Activated CD8-positive, alpha-beta T cell treated with anti-CD3 and anti-CD28 coated beads for 36 hours (primary cell): Measurements from ENCODE around the gene PROK2. TPM values are rescaled to one million over a fixed set of nuclear protein-coding genes. Genes with fewer than 3 reads are reported as not detected.

Experiments
- ATAC-seq: fragments of 200-7000 bp; cut with Tn5 transposase; one replicate; pipeline ENCODE4 v1.10.0; 2021; ENCODE audit warnings: mild to moderate bottlenecking, moderate library complexity
- CTCF ChIA-PET: fragments of 350-600 bp; sonication (Branson Sonifier 250); formaldehyde crosslinking; loops from one replicate; lab custom pipeline; 2021; ENCODE audit warnings: antibody characterized with exemption; lab: Charles Lee
- POLR2A ChIA-PET: fragments of 350-600 bp; sonication (Branson Sonifier 250); formaldehyde crosslinking; loops from one replicate; lab custom pipeline; 2021; ENCODE audit warnings: antibody characterized with exemption; lab: Charles Lee
- DNase-seq: peaks from one replicate; pipeline ENCODE4 v3.0.0-alpha.2; 2020
- H3K27ac Mint-ChIP-seq: one replicate; pipeline ENCODE4 v1.8.0; 2021; ENCODE audit warnings: mild to moderate bottlenecking, mixed read lengths
- H3K27me3 Mint-ChIP-seq: one replicate; pipeline ENCODE4 v1.8.0; 2021; ENCODE audit warnings: mixed read lengths
- H3K36me3 Mint-ChIP-seq: one replicate; pipeline ENCODE4 v1.8.0; 2021; ENCODE audit warnings: low read depth, mixed read lengths
- H3K4me1 Mint-ChIP-seq: one replicate; pipeline ENCODE4 v1.8.0; 2021; ENCODE audit warnings: low read depth, mixed read lengths
- H3K4me3 Mint-ChIP-seq: one replicate; pipeline ENCODE4 v1.8.0; 2021; ENCODE audit warnings: mild to moderate bottlenecking, moderate library complexity, mixed read lengths
- H3K9me3 Mint-ChIP-seq: one replicate; pipeline ENCODE4 v1.8.0; 2021; ENCODE audit warnings: mixed read lengths
- intact Hi-C: fragments of 100-400 bp; cut with micrococcal nuclease; formaldehyde crosslinking; loops from one replicate; pipeline ENCODE4 v1.10.0; 2022
- total RNA-seq, 2 experiments: library from RNA; stranded (reverse); gene quantifications; one replicate each; pipeline ENCODE4 v1.2.3, GENCODE V29; 2021
- TF ChIP-seq, protein P1 (sequence below): fragments of 200-600 bp; IDR thresholded peaks from one replicate; pipeline ENCODE4 v1.8.0; 2022; ENCODE audit warnings: antibody characterized with exemption, mild to moderate bottlenecking

PROK2 gene
- total RNA-seq, 2 experiments from 2014 or later, result 0.27 to 0.34 TPM

DNA sequence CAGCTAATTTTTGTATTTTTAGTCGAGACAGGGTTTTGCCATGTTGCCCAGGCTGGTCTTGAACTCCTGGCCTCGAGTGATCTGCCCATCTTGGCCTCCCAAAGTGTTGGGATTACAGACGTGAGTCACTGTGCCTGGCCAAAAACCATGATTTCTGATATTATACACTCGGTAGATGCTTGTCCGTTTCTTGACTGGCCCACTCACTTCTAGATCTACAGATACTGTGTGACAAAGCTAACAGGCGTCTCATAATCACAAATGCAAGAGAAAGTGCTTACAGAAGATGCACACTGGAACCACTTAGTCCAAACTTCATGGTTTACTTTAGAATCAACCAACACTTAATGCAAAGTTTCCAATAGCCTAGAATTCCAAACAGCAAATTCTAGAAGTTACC, 8.4 kb downstream of the PROK2 start:
- Mint-ChIP-seq H3K4me1 (no peaks in the 10 kb centered on the region), H3K36me3 (no peaks in the 10 kb centered on the region), H3K4me3 (no peak overlapping the region), H3K27ac (no peak overlapping the region), H3K27me3 (peaks cover 27% of the 10 kb centered on the region), H3K9me3 (no peaks in the 10 kb centered on the region)
- TF ChIP-seq, protein P1, sequence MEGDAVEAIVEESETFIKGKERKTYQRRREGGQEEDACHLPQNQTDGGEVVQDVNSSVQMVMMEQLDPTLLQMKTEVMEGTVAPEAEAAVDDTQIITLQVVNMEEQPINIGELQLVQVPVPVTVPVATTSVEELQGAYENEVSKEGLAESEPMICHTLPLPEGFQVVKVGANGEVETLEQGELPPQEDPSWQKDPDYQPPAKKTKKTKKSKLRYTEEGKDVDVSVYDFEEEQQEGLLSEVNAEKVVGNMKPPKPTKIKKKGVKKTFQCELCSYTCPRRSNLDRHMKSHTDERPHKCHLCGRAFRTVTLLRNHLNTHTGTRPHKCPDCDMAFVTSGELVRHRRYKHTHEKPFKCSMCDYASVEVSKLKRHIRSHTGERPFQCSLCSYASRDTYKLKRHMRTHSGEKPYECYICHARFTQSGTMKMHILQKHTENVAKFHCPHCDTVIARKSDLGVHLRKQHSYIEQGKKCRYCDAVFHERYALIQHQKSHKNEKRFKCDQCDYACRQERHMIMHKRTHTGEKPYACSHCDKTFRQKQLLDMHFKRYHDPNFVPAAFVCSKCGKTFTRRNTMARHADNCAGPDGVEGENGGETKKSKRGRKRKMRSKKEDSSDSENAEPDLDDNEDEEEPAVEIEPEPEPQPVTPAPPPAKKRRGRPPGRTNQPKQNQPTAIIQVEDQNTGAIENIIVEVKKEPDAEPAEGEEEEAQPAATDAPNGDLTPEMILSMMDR, result no peak
- POLR2A ChIA-PET, result no interaction called here
- ATAC-seq (no peak), DNase-seq (no peak)
- CTCF ChIA-PET, result no interaction called here
- intact Hi-C loops, result no loop called here

DNA sequence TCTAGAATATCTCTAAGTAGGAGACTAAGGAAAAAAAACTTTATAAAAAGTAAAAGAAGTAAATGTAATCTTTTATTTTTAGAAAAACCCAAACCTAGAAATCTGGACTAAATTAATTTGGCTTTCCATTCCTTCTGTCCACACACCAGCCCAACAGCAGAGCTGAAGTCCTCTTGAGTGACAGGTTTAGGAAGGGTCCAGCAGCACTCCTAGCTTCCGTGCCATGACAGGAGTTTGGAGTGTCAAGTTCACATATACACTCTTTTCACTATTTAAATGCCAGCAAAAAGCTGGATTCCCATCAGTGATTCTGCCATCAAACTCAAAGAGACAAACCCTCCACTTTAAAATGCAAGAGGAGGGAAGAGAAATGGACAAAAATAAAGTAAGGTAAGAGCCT, 13.1 kb downstream of the PROK2 start:
- H3K36me3 Mint-ChIP-seq, result no peaks in the 10 kb centered on the region

DNA sequence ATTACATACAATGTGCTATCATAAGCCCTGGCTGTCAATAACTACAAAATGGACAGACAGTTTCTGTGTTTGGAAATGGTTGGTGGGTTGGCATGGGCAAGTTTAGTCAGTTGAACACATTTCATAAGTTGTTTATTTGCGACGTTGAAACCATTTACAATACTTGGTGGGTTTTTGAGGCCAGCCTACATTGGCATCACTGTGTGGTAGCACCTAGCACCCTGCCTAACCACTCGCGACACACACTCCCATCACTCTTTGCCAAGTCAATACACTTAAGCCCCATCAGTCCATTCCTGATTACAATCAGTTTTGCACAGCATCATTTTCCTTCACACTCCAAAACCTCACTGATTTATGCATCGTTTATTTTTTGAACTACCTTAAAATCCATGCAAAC, 13.8 kb downstream of the PROK2 start:
- TF ChIP-seq, protein P1, result no peak
- H3K27me3 Mint-ChIP-seq, result peaks cover 7% of the 10 kb centered on the region
- no peaks in the 10 kb centered on the region for H3K36me3 Mint-ChIP-seq
- no peaks in the 10 kb centered on the region for H3K4me1 Mint-ChIP-seq
- POLR2A ChIA-PET, result no interaction called here
- H3K27ac Mint-ChIP-seq, result no peak overlapping the region
- ATAC-seq (no peak), DNase-seq (no peak)
- H3K4me3 Mint-ChIP-seq, result no peak overlapping the region
- H3K9me3 Mint-ChIP-seq, result no peaks in the 10 kb centered on the region
- CTCF ChIA-PET, result no interaction called here
- intact Hi-C loops, result no loop called here

More for the DNA sequence above, 13.1 kb downstream of the PROK2 start:
- Mint-ChIP-seq H3K4me1 (no peaks in the 10 kb centered on the region), H3K9me3 (no peaks in the 10 kb centered on the region), H3K4me3 (no peak overlapping the region), H3K27me3 (peaks cover 9% of the 10 kb centered on the region), H3K27ac (no peak overlapping the region)
- ChIA-PET CTCF (interaction anchor here (1.5 kb wide), 1 partner anchor 9 kb away, joined by 4 read pairs; no protein-coding TSS in a partner anchor), POLR2A (no interaction called here)
- intact Hi-C loops, result no loop called here
- no peak for ATAC-seq
- TF ChIP-seq, protein P1, result no peak
- no peak for DNase-seq

DNA sequence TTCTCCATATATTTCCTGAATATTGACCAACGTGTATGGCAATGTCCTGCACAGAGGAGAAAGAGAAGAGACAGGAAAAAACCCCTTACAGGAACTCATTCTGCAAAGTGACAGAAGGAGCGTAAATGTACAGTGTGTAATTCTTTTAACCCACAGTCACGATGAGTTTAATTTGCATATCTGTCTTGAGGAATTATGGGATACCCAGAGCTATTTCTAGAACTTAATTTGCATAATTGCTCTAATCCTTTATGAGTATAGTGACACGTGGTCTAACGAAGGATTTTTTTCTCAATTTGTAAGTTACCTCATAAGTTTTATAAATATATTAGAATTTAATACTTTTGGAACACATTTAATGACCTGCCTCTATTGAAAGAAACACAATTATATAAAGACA, 21.5 kb downstream of the PROK2 start:
- H3K27me3 Mint-ChIP-seq, result peaks cover 2% of the 10 kb centered on the region
- H3K4me3 Mint-ChIP-seq, result no peak overlapping the region
- H3K9me3 Mint-ChIP-seq, result no peaks in the 10 kb centered on the region
- TF ChIP-seq, protein P1, result no peak
- ATAC-seq, result no peak
- H3K36me3 Mint-ChIP-seq, result no peaks in the 10 kb centered on the region
- H3K27ac Mint-ChIP-seq, result no peak overlapping the region
- POLR2A ChIA-PET, result no interaction called here
- CTCF ChIA-PET, result interaction anchor here (1.0 to 1.5 kb wide), 3 partner anchors 9 to 57 kb away, joined by 3 to 5 read pairs (median 4); no protein-coding TSS in a partner anchor
- no peak for DNase-seq
- no peaks in the 10 kb centered on the region for H3K4me1 Mint-ChIP-seq
- intact Hi-C loops, result no loop called here

DNA sequence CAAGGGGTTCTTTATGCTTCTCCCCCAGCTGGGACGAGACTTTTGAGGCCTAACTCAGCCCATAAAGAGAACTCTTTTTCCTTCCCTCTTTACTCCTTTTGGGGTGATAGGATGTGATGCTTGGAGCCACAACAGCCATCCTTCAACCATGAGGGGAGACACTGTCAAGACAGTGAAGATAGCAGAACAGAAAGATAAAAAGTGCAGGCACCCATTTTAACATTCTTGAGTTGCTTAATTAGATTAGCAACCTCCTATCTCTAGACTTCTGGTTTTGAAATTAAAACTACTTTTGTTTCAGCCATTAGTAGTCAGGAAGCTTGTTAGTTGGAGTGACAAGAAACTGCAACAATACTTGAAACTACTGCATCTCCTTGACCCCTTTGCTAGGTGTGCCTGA, 24.8 kb downstream of the PROK2 start:
- intact Hi-C loops, result no loop called here
- Mint-ChIP-seq H3K4me3 (no peak overlapping the region), H3K27ac (no peak overlapping the region), H3K27me3 (peaks cover 16% of the 10 kb centered on the region), H3K36me3 (no peaks in the 10 kb centered on the region), H3K4me1 (peaks cover 2% of the 10 kb centered on the region), H3K9me3 (no peaks in the 10 kb centered on the region)
- TF ChIP-seq, protein P1, result no peak
- ChIA-PET POLR2A (no interaction called here), CTCF (interaction anchor here (1.1 kb wide), 1 partner anchor 31 kb away, joined by 4 read pairs; no protein-coding TSS in a partner anchor)
- no peak for DNase-seq
- no peak for ATAC-seq
